ENCODE results near the gene ZNF473. TPM values are rescaled to one million over a fixed set of nuclear protein-coding genes. Genes with fewer than 3 reads are reported as not detected.

ZNF473 gene
- total and polyA plus RNA-seq, 2 experiments from 2014 or later = 3.3 to 18.9 TPM

DNA sequence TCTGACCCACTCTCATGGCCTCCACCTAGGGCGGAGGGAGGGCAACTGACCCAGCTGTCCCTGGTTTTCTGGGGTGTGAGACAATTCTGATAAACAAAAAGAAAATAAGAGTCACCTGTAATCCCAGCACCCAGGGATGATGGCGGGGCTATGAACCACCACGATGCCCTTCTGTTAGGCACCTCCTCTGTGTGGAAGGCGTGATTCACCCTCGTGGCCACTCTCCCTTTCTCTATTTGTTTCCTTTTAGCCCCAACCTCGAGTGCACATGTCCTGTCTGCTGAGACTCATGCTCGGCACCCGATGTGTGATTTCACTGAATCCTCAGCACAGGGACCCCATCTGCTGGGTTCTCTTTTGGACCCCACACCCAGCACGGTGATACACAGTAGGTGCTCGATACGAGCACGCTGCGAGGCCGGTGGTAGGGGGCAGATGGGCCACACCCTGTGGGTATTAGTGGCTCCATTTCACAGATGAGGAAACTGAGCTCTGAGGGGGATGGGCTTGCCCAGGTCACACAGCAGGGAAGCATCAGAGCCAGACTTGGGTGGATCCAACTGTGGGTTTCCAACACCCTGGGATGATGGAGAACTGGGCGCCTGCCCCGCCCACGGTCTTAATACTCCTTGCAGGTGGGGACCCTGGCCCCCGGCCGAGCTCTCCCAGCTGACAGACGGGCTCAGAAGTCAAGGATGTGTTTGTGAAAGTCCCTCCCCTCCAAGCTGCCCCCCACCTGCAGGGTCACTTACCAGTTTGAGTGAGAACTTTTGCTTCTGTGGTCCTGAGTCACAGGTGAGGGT lies 25.6 kb upstream of the ZNF473 start:
- H3K4me3 ChIP-seq = no peak overlapping the region
- H3K36me3 ChIP-seq (ENCODE audit: insufficient read depth) = no peaks in the 10 kb centered on the region
- no peaks in the 10 kb centered on the region for H3K4me1 ChIP-seq (ENCODE audit: insufficient read depth)
- H3K36me3 Mint-ChIP-seq (ENCODE audit: low read depth) = peaks cover 2% of the 10 kb centered on the region; the same call in 1 of the 3 replicates
- H4K20me1 ChIP-seq (replicated peaks; ENCODE audit: insufficient read depth) = no peaks in the 10 kb centered on the region
- H3K9me2 ChIP-seq (ENCODE audit: insufficient read depth) = no peaks in the 10 kb centered on the region
- no peaks in the 10 kb centered on the region for H3K27me3 ChIP-seq (ENCODE audit: insufficient read depth)
- no peak for TF ChIP-seq JUNB (IDR thresholded peaks at IDR 0.05; ENCODE audit: unreplicated experiment)
- TF ChIP-seq NANOG (IDR thresholded peaks at IDR 0.05; ENCODE audit: borderline replicate concordance) = no peak
- TF ChIP-seq EZH2 (IDR thresholded peaks at IDR 0.05; ENCODE audit: low read depth, unreplicated experiment) = no peak
- TF ChIP-seq, protein P1, sequence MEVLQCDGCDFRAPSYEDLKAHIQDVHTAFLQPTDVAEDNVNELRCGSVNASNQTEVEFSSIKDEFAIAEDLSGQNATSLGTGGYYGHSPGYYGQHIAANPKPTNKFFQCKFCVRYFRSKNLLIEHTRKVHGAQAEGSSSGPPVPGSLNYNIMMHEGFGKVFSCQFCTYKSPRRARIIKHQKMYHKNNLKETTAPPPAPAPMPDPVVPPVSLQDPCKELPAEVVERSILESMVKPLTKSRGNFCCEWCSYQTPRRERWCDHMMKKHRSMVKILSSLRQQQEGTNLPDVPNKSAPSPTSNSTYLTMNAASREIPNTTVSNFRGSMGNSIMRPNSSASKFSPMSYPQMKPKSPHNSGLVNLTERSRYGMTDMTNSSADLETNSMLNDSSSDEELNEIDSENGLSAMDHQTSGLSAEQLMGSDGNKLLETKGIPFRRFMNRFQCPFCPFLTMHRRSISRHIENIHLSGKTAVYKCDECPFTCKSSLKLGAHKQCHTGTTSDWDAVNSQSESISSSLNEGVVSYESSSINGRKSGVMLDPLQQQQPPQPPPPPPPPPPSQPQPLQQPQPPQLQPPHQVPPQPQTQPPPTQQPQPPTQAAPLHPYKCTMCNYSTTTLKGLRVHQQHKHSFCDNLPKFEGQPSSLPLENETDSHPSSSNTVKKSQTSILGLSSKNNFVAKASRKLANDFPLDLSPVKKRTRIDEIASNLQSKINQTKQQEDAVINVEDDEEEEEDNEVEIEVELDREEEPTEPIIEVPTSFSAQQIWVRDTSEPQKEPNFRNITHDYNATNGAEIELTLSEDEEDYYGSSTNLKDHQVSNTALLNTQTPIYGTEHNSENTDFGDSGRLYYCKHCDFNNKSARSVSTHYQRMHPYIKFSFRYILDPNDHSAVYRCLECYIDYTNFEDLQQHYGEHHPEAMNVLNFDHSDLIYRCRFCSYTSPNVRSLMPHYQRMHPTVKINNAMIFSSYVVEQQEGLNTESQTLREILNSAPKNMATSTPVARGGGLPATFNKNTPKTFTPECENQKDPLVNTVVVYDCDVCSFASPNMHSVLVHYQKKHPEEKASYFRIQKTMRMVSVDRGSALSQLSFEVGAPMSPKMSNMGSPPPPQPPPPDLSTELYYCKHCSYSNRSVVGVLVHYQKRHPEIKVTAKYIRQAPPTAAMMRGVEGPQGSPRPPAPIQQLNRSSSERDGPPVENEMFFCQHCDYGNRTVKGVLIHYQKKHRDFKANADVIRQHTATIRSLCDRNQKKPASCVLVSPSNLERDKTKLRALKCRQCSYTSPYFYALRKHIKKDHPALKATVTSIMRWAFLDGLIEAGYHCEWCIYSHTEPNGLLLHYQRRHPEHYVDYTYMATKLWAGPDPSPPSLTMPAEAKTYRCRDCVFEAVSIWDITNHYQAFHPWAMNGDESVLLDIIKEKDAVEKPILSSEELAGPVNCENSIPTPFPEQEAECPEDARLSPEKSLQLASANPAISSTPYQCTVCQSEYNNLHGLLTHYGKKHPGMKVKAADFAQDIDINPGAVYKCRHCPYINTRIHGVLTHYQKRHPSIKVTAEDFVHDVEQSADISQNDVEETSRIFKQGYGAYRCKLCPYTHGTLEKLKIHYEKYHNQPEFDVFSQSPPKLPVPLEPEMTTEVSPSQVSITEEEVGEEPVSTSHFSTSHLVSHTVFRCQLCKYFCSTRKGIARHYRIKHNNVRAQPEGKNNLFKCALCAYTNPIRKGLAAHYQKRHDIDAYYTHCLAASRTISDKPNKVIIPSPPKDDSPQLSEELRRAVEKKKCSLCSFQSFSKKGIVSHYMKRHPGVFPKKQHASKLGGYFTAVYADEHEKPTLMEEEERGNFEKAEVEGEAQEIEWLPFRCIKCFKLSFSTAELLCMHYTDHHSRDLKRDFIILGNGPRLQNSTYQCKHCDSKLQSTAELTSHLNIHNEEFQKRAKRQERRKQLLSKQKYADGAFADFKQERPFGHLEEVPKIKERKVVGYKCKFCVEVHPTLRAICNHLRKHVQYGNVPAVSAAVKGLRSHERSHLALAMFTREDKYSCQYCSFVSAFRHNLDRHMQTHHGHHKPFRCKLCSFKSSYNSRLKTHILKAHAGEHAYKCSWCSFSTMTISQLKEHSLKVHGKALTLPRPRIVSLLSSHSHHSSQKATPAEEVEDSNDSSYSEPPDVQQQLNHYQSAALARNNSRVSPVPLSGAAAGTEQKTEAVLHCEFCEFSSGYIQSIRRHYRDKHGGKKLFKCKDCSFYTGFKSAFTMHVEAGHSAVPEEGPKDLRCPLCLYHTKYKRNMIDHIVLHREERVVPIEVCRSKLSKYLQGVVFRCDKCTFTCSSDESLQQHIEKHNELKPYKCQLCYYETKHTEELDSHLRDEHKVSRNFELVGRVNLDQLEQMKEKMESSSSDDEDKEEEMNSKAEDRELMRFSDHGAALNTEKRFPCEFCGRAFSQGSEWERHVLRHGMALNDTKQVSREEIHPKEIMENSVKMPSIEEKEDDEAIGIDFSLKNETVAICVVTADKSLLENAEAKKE (CRISPR knock-in tag; IDR thresholded peaks at IDR 0.05) = no peak
- no peak for TF ChIP-seq ZNF331 (CRISPR knock-in tag; IDR thresholded peaks at IDR 0.05; ENCODE audit: low read depth)
- no peak for TF ChIP-seq POLR2AphosphoS5 (IDR thresholded peaks at IDR 0.05; ENCODE audit: low read depth)
- no peak for TF ChIP-seq CTCF (conservative IDR thresholded peaks at IDR 0.05; ENCODE audit: low read depth in 2 of 2)
- no peak for TF ChIP-seq ETS1 (IDR thresholded peaks at IDR 0.05)
- TF ChIP-seq, protein P2, sequence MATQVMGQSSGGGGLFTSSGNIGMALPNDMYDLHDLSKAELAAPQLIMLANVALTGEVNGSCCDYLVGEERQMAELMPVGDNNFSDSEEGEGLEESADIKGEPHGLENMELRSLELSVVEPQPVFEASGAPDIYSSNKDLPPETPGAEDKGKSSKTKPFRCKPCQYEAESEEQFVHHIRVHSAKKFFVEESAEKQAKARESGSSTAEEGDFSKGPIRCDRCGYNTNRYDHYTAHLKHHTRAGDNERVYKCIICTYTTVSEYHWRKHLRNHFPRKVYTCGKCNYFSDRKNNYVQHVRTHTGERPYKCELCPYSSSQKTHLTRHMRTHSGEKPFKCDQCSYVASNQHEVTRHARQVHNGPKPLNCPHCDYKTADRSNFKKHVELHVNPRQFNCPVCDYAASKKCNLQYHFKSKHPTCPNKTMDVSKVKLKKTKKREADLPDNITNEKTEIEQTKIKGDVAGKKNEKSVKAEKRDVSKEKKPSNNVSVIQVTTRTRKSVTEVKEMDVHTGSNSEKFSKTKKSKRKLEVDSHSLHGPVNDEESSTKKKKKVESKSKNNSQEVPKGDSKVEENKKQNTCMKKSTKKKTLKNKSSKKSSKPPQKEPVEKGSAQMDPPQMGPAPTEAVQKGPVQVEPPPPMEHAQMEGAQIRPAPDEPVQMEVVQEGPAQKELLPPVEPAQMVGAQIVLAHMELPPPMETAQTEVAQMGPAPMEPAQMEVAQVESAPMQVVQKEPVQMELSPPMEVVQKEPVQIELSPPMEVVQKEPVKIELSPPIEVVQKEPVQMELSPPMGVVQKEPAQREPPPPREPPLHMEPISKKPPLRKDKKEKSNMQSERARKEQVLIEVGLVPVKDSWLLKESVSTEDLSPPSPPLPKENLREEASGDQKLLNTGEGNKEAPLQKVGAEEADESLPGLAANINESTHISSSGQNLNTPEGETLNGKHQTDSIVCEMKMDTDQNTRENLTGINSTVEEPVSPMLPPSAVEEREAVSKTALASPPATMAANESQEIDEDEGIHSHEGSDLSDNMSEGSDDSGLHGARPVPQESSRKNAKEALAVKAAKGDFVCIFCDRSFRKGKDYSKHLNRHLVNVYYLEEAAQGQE (IDR thresholded peaks at IDR 0.05; ENCODE audit: unreplicated experiment) = no peak
- no peak for TF ChIP-seq EZH2phosphoT487 (IDR thresholded peaks at IDR 0.05; ENCODE audit: unreplicated experiment)
- no peak for TF ChIP-seq CREB1 (CRISPR knock-in tag; IDR thresholded peaks at IDR 0.05; ENCODE audit: low read depth)
- TF ChIP-seq STAT1 (IDR thresholded peaks at IDR 0.05; ENCODE audit: unreplicated experiment) = no peak
- no peak for TF ChIP-seq ZNF114 (CRISPR knock-in tag; IDR thresholded peaks at IDR 0.05)
- no peaks in the 10 kb centered on the region for H3K9me3 Mint-ChIP-seq
- DNase-seq (ENCODE audit: low spot score) = no peak
- H3K4me1 Mint-ChIP-seq = no peaks in the 10 kb centered on the region
- no peak overlapping the region for H3K4me3 Mint-ChIP-seq
- peaks cover 3% of the 10 kb centered on the region for H3K27me3 Mint-ChIP-seq (ENCODE audit: insufficient read depth, low read depth, poor library complexity)
- no peak overlapping the region for H2AFZ ChIP-seq
- no peak overlapping the region for H3K27ac Mint-ChIP-seq
- ATAC-seq = no peak
- H3K79me2 ChIP-seq (replicated peaks; ENCODE audit: insufficient read depth) = no peaks in the 10 kb centered on the region
- no peak overlapping the region for H3K27ac ChIP-seq (ENCODE audit: low read depth)
- H3K4me2 ChIP-seq = no peak overlapping the region
- H3F3A ChIP-seq (replicated peaks; ENCODE audit: low read depth) = no peaks in the 10 kb centered on the region
